HepG2 (cell line): Measurements from ENCODE around the gene POLN.
"Not testable (repeated sequence)": the region's sequence is repeated elsewhere in the genome, so short reads cannot be mapped to it uniquely, and the experiment has no call there.

Experiments
- BHLHE40 ChIP-seq: IDR thresholded peaks from 2 replicates; pipeline ENCODE4 v1.6.1; 2011; ENCODE audit warnings: low read length, improper control_type of control experiment
- TCF12 ChIP-seq, 2 experiments: fragments of 450-650 bp in 1 of 2; sonication (generic) in 1 of 2; formaldehyde crosslinking in 1 of 2; IDR thresholded peaks; 2 replicates each; pipeline versions ENCODE4 v1.6.1 to v1.8.0; 2017 to 2022; ENCODE audit warnings: antibody characterized with exemption in 1 of 2, mild to moderate bottlenecking in 1 of 2, missing genetic modification reagents in 1 of 2, moderate library complexity in 1 of 2
- ZNF543 ChIP-seq: sonication (generic); formaldehyde crosslinking; IDR thresholded peaks from 2 replicates; pipeline ENCODE4 v1.4.0; 2020; ENCODE audit warnings: mild to moderate bottlenecking, missing genetic modification reagents

GRCh38 chr4:2161092-2161703 lies 80.7 kb downstream of the POLN start:
- TF ChIP-seq ZNF543 (CRISPR knock-in tag); TCF12 (IDR thresholded peaks at IDR 0.05); TCF12 (CRISPR knock-in tag; IDR thresholded peaks at IDR 0.05); BHLHE40: not testable (repeated sequence)
